ENCODE data around the gene SLC43A1.

Gene SLC43A1

GRCh38 chr11:57530596-57531507 lies 15.3 kb upstream of the SLC43A1 start, which contains the start of gene TIMM10:
TSS of gene TIMM10 (minus strand) at chr11:57530754. CDS start at chr11:57530189, 565 bp downstream.
- H3K4me3 ChIP-seq (ENCODE audit: low read length), result peak within 1 kb of the TSS; percentile 99
- DNase-seq (ENCODE audit: low read depth, low spot score), result peak; percentile 99

GRCh38 chr11:57530215-57530595 lies 14.7 kb upstream of the SLC43A1 start:
- peak overlapping the region; percentile 99 for H3K4me3 ChIP-seq (ENCODE audit: low read length)
- DNase-seq (ENCODE audit: low read depth, low spot score), result no peak

DNA sequence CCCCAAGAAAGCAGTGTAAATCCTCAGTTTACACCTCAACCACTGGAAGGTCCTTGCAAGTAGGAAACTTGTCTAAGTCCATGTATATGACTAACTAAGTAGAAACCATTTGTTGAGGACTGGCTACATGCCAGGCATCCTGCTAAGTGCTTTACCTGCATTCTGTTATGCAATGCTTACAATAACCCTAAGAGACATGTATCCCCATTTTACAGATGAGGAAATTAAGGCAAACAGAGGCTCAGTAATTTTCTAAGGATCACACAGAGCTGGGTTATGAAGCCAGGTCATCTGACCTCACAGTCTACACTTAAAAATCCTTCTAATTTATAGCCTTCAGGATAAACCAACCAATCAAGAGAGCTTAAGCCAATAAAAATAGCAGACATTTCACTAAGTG lies 13.5 kb upstream of the SLC43A1 start:
- 0 out of 2 replicates have a peak overlapping the region, but pooled peaks have one; percentile 99 for H3K4me3 ChIP-seq (ENCODE audit: low read length)
- no peak for DNase-seq (ENCODE audit: low read depth, low spot score)

DNA sequence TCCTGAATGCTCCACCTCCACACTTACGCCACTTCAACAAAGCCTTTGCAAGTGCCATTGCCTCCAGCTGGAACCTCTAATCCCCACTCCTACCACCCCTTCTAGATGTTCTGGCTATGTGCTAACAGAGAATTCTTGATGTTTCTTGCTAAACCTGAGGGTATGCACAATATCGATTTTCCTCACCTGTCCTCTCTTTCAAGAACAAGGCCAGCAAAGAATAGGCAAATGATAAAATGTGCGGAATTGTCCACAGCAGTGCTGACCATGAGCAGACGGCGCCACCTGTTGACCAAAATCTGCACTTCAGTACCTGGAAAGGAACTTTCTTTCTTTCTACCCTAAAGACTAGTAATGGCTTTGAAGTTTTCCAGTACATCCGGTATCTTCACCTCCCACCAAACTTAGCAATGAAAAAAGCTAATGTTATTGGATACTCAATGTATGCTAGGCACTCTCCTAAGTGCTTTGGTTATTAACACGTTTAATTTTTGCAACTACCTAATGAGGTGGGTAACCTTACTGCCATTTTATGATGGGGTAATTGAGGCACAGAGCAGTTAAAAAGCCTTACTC lies 11.6 kb upstream of the SLC43A1 start:
- peak; percentile 72 for DNase-seq (ENCODE audit: low read depth, low spot score)
- no peak overlapping the region for H3K4me3 ChIP-seq (ENCODE audit: low read length)

DNA sequence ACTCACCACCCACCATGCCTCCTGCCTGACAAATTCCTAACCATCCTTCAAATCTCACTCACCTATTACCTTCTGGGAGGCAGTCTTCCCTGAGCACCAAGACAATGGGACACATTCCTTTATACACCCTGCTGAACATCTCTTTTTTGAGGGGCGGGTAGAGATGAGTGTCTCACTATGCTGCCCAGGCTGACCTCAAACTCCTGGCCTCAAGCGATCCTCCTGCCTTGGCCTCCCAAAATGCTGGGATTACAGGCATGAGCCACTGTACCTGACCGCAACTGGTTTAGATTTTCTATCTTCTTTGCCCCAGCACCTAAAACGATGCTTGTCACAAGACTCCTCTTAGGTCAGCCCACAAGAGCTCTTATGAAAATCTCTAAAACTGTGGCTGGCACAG lies 7.9 kb upstream of the SLC43A1 start:
- no peak for DNase-seq (ENCODE audit: low read depth, low spot score)
- no peak overlapping the region for H3K4me3 ChIP-seq (ENCODE audit: low read length)

GRCh38 chr11:57521116-57521515 lies 5.6 kb upstream of the SLC43A1 start:
- DNase-seq (ENCODE audit: low read depth, low spot score), result no peak
- H3K4me3 ChIP-seq (ENCODE audit: low read length), result no peak overlapping the region

- peak overlapping the region; percentile 84 for H3K4me3 ChIP-seq (ENCODE audit: low read length)
- no peak for DNase-seq (ENCODE audit: low read depth, low spot score)
These were observed 550 bp upstream of the SLC43A1 start for GRCh38 chr11:57516061-57516443.

- DNase-seq (ENCODE audit: low read depth, low spot score), result no peak
- peak overlapping the region; percentile 84 for H3K4me3 ChIP-seq (ENCODE audit: low read length)
These were observed 767 bp downstream of the SLC43A1 start for GRCh38 chr11:57514538-57515331.

- H3K4me3 ChIP-seq (ENCODE audit: low read length), result peak overlapping the region; percentile 84
- DNase-seq (ENCODE audit: low read depth, low spot score), result no peak
These were observed 1.5 kb downstream of the SLC43A1 start for GRCh38 chr11:57513911-57514537.

DNA sequence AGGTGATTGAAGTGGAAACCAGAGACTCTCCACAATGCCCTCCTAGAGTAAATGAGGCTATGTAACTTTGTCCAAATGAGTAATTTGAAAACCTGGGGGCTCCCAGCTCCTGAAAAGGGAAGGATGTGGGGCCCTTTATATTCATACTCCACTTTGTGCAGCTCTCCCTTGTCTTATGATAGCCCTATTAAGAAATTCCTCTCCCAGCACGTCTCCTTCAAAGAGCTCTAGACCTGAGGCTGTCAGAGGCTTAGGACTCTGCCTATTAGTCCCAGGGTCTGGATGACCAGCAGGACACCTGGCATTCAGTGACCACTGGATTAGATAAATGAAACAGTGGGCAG lies 2.1 kb downstream of the SLC43A1 start:
- no peak for DNase-seq (ENCODE audit: low read depth, low spot score)
- H3K4me3 ChIP-seq (ENCODE audit: low read length), result no peak overlapping the region

GRCh38 chr11:57512646-57513451 lies 2.7 kb downstream of the SLC43A1 start:
- no peak for DNase-seq (ENCODE audit: low read depth, low spot score)
- H3K4me3 ChIP-seq (ENCODE audit: low read length), result no peak overlapping the region

DNA sequence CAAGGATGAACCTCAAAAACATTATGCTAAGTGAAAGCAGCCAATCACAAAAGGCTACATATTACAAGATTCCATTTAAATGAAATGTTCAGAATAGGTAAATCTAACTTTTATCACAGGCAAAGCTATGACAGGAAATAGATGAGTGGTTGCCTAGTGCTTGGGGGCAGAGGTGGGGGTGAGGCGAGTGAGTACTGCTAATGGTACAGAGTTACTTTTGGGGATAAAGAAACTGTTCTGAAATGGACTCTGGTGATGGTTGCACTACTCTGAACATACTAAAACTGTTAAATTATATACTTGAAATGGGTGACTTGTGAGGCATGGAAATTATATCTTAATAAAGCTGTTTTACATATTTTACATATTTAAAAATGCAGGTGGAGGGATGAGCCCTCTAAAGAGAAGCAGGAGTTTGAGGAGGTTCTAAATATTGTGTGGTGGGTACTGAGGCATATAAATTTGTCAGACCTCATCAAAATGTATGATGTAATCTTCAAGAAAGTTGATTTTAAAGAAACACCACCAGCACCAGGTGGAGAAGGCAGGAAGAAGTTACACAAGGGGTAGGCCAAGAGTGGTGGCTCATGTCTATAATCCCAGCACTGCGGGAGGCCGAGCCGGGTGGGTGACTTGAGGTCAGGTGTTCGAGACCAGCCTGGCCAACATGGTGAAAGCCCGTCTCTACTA lies 3.6 kb downstream of the SLC43A1 start:
- H3K4me3 ChIP-seq (ENCODE audit: low read length), result no peak overlapping the region
- DNase-seq (ENCODE audit: low read depth, low spot score), result no peak

GRCh38 chr11:57508341-57509170 lies 6.9 kb downstream of the SLC43A1 start:
- no peak for DNase-seq (ENCODE audit: low read depth, low spot score)
- H3K4me3 ChIP-seq (ENCODE audit: low read length), result no peak overlapping the region

DNA sequence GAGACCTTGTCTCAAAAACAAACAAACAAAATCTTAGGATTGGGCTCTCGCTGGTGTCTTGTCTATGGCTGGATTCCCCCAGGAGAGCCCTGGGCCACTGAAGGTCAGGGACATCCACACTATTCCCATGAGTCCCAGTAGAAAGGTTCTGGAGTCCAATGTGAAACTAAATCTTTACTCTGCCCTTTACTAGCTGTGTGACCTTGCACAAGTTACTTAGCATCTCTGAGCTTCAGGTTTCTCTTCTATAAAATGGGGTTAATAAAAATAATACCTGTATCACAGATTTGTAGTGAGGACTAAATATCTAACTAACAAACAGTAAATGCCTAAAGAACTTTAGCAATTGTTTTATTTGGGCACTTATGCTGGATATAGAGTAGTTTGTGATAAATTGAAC lies 9.0 kb downstream of the SLC43A1 start:
- no peak for DNase-seq (ENCODE audit: low read depth, low spot score)
- H3K4me3 ChIP-seq (ENCODE audit: low read length), result no peak overlapping the region

DNA sequence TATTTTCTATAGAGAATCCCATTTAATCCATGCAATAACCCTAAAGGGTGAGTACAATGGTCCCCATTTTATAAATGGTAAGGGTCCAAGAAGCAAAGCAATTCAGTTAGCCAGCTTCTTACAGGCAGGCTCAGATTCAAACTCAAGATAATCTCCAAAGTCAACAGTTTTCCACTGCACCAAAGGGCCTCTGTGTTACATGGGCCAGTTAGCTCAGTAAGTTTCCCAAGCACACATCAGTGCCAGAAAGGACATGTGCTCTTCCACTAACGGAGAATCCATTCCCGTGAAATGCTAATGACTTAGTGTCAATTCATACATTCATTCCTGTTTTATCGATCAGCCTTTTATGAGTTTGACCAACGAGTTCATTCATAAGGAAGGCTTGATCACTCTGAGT lies 11.0 kb downstream of the SLC43A1 start:
- H3K4me3 ChIP-seq (ENCODE audit: low read length), result no peak overlapping the region
- no peak for DNase-seq (ENCODE audit: low read depth, low spot score)

- H3K4me3 ChIP-seq (ENCODE audit: low read length), result no peak overlapping the region
- no peak for DNase-seq (ENCODE audit: low read depth, low spot score)
These were observed 12.6 kb downstream of the SLC43A1 start for GRCh38 chr11:57502870-57503269.

DNA sequence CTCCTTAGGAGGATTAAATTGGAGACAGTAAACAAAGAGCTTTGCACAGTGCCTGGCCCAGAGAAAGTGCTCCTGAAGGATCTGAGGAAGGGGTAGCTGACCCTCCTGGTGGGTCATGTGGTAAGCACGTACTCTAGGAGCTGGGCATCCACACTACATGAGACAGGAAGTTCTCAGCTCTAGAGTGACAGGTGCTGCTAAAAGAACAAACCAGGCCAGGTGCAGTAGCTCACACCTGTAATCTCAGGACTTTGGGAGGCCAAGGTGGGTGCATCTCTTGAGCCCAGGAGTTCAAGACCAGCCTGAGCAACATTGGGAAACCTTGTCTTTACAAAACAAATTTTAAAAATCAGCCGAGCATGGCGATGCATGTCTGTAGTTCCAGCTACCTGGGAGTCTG lies 13.1 kb downstream of the SLC43A1 start:
- no peak overlapping the region for H3K4me3 ChIP-seq (ENCODE audit: low read length)
- DNase-seq (ENCODE audit: low read depth, low spot score), result no peak

Data from Jurkat, Clone E6-1 (cell line).